Measurements from ENCODE around the gene POC1B.
"Not testable (repeated sequence)": the region's sequence is repeated elsewhere in the genome, so short reads cannot be mapped to it uniquely, and the experiment has no call there.

Gene POC1B

DNA sequence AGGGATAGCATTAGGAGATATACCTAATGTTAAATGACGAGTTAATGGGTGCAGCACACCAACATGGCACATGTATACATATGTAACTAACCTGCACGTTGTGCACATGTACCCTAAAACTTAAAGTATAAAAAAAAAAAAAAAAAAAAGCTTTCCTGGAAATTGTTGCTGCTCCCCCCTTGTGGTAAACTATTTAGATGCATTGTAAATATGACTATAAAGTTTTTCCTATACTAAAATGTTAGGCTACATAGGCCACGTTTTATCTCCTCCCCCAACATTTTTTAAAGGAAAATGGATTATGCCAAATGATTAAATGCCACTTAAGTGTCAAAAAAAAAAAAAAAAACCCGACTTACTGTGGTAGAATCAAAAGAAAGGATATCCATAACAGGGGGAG is 66.6 kb downstream of the POC1B start:
- not testable (repeated sequence) for DNase-seq

DNA sequence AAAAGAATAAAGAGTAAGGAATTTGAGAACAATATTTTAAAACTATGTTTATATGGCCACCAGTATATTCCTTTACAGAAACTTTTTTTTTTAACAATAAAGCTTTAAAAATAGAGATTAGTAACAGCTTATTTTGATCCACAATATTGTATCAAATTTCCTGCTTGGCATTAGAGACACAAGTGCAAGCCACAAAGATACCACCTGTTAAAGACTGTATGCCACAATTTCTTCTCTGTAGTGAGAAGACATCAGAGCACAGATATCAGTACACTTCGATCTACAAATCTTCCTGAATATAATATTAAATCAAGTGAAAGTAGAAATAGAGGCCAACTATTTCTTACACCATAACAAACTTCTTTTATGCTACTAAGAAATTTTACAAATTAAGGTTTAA is 69.3 kb downstream of the POC1B start:
- DNase-seq, result no peak

DNA sequence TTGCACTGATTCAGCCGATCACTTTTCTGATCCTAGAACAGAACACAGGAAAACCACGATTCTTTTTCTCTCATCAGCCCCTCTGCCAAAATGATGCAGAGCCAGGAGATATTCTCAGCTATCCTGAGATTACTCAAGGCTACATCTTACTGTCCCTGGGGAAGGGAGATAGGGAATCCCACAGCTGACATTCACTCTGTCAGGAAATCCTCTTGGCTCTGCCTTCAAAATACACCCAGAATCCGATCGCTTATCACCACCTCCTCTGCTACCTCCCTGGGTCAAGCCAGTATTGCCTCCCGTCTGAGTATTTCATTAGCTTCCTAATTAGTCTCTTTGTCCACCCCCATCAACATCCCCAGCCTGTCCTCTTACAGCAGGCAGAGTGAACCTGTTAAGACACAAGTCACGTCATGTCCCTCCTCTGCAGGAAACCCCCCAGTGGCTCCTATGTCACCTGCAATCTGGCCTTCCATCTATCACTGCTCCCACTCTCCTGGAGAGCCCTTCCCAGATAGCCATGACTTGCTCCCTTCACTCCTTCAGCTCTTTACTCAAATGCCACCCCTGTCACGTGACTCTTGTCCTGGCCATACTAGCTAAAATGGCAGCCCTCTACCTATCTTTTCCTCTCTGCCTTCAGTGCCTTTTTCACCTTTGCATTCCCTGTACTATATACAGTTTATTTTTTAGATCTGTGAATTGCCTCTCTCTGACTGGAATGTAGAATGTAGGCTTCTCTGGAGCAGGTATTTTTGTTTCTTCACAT is 71.6 kb downstream of the POC1B start:
- DNase-seq, result no peak

DNA sequence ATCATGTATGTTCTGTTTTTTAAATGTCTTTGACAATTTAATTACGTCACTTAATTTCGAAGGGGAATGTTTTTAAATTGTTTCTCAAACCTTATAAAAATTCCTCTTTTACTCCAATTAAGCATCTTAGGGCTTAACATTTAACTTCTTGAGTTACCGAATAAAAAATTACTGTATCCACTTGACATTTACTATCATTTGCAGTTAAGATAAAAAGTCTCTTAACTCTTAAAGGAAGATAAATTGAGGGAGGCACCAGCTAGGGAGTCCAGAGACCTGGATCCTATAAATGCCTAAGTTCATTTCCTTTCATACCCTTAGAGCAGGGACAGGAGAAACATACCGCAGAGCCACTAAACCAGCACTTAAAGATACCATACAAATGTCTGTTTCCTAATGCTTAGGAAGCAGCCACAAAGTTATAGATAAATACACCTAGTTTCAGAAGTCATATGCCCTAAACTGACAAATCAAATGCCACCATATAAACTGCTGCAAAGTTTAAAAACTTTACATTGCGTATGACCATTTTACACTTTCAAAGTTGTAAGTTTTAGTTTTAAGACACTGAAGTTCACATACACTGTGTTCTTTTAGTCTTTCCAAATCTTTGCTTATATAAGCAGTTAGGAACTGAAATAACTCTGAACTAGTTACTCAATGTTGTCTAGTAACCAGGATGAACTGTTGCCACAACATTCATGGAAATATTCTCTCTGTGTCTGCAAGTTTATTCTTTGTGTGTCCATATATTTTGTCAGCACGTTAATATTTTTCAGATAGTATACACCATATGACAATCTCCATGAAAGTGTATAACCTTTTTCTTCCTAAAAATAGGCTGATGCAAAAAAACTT is 72.5 kb downstream of the POC1B start:
- DNase-seq, result no peak

DNA sequence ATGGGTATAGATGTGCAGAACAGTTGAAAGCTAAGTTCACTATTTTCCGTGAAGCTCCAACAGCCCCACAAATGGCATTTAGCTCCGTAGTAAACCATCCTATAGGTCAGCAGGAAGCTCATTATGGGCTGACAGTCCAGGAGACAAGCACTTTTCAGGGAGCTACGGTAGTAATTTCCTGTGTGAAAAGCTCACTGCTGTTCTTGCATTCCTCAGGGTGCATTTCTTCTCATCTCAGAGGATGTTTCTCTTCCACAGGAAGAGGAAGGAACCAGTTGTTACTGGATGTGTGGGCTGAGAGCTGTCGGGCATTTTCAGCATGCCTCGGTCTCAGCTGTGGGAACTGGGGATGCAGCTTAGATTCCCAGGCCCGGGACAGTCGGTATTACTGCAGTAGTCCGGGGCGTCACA is 74.0 kb downstream of the POC1B start:
- DNase-seq, result no peak

DNA sequence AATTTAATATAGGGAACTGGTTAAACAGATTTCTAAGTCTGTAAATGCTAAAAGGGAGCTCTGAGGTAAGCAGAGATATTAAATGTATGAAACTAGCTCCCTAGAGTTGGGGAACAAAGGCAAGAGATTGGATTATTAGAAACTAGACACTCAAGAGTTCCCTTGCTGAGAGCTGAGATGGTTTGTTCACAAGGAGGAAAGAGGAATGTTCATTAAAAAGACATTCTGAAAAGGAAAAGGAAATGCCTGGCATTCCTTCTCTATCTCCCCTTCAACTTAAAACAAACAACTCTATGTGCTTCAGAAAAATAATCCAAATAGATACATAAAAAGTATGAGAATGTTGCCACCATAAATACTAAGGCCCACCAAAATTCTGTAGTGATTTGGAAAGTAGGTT is 74.9 kb downstream of the POC1B start:
- no peak for DNase-seq

DNA sequence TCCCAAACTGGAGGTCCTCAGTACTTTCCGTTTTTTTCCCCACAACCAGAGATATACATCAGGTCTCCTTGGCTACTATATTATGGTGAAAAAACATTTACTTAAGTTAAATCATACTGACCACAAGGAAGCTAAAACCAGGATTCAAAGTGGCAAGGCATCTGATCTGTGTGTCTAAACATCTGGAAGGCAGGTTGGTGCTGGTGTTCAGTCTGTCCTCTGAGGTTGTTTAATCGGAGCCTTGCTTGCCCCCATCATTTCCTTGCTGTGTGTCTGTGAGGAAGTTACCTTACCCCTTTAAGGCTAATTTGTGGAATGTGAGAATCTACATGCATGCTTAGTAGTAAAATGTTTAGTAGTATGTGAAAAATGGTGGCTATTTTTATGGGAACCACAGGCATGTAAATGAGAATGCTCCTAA is 76.9 kb downstream of the POC1B start:
- no peak for DNase-seq

DNA sequence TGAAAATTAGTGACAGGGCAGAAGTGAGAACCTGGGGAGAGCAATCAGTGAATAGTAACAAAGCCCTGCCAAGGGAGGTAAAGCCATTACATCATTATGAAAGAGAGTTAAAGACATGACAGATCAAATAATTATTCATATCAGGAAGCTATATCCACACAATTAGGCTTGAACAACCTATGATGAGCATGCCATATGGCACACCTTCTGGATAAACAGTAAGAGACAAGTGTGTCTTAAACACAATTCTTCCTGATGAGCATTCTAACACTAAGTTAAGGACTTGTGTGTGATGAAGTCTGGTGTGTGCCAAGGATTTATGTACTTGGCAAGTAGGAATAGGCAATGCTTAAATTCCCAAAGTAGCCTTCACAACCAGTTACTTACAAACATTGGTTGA is 77.3 kb downstream of the POC1B start:
- no peak for DNase-seq

DNA sequence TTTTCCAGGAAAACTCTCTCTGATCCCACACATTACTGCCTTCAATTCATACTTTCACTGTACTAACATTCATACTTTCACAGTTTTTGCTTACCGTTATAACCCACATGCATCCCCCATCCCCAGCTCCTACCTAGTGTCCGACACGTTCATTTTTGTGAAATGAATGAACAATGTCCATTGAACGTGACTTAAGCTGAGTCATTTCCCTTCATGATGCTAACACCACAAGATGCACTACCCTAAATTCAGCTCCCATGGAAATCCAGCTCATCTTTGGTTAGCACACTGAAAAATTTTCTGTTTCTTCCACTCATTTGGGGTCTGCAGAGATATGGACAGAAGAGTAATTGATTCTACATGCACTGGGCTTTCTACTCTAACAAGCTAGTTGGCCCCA is 85.9 kb downstream of the POC1B start:
- no peak for DNase-seq

DNA sequence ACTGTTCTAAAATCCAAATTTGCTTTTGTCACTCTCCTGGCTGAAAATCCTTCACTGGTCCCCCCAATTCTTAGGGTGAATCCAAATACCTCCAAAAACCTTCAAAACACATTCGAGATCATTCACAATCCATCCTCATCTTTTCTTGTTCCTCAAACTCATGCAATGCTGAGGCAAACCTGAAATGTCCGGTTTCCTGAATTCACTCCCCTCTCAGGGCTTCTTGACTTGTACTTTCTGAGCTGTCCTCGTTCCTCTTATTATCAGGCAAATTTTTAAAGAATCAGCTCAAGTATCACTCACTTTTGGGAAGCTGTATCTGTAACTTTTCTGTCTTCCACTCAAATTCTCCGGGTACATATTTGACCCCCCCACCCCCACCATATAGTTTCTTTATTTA is 88.6 kb downstream of the POC1B start:
- DNase-seq, result no peak

DNA sequence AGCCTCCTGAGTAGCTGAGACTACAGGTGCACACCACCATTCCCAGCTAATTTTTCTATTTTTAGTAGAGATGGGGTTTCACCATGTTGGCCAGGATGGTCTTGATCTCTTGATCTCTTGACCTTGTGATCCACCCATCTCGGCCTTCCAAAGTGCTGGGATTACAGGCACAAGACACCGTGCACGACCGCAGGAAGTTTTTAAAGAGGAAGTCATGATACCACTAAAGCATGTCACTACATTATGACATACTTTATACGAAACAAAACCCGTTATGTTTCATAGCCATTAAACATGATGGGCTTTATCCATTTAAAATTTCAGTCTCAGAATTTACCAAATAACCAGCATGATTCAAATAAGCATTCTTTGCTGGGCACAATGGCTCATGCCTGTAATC is 89.8 kb downstream of the POC1B start:
- DNase-seq, result no peak

DNA sequence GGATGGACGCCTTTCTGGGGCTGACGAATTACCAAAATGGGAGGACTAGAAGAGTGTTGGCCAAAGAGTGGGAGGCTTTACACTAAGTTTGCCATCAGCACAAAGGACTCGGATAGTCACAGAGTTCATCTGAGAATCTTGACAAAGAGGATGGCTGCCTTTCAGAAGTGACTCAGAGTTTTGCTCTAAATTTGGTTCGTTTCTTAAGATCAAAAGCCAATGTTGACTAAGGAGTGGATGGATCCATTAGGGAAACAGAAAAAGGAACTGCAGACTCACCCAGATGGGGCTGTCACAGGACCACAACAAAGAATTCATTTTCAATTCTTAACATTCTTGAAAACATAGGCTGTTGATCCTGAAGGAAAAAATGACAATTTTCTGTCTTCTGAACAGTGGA is 92.2 kb downstream of the POC1B start:
- DNase-seq, result no peak

DNA sequence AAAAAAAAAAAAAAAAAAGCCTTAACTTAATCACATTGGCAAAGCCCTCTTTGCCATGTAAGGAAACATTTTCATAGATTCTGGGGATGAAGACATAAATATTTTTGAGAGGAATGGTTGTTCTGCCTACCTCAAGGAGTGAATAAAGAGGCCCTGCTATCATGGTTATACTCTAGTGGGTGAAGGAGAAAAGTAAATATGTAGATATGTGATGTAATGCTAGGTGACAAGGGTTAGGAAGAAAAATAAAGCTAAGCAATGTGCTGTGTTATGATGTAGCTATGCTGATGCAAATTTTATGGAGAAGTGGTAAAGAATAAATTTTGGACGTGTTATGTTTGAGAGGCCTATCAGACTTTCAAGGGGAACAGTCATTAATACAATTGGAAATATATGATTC is 93.5 kb downstream of the POC1B start:
- DNase-seq, result no peak

DNA sequence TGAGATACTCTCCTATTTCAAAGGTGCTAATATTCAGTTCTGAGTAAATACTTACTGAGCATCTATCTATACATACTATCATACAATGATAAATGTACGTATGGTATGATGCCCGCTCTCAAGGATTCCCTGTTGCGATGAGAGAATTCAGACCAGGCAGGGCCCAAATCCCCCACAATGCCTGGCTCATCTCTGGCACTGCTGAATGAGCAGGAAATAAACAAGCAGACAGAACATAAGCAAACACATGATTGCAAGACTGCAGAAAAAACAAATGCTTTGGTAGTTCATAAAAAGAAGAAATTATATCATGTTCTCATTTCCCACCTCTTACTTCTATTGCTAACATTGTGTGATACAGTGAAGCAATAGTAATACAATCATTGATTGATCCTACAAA is 96.3 kb downstream of the POC1B start:
- DNase-seq, result no peak

DNA sequence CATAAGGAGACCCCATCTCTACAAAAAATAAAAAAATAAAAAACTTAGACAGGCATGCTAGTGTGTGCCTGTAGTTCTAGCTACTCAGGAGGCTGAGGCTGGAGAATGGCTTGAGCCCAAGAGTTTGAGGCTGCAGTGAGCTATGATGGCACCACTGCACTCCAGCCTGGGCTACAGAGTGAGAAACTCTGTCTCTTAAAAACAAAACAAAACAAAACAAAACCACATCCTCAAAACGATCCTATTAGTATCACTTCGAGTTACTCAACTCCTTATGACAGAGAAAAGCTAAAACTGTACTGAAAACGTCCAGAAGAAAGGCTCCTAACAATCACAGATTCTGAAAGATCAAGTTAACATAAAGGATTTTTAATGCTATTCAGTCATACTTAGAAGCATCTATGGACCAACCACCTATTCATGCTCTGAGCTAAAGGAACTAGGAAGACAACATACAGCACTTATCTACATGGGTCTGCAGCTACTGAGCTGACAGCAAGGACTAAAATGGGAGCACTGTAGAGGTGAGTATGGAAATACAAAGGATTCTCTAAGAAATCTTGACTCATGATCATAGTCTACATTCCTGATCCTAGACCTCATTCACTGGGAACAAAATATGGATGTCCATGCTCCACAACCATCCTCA is 98.2 kb downstream of the POC1B start:
- peak; percentile 2 for DNase-seq

DNA sequence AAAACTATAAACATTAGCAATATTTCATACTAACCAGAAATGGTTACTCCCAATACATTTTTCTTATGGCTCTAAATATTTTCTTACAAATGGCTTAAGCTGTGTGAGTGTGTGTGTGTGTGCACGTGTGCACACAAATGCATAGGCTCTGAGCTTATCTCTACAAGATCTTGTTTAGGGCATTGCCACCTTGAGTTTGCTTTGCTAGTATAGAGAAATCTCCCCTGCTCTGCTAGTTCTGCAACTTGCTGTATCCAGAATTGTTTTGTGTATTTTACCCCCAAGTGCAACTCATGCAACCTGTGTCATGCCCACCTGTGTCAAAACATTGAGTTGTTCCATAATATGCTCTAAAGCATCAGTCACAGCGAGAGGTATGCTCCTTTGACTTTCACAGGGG is 101.0 kb downstream of the POC1B start:
- no peak for DNase-seq

DNA sequence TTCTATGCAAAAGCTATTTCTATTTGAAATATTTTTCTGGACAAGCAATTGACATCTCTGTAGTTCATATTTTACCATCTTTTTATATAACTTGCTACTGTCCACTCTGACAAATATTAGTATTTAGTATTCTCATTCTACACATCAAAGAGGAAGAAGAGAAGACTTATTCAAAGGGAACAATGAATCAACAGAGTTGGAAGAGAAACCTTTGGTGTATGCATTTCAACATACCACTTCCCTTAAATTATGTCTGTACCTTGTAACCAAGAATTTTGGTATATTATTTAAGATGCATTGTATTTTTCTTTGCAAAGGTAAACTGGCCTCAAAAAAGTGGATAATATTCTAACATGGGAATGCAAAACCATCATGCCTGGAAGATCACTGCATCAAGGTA is 101.5 kb downstream of the POC1B start:
- no peak for DNase-seq

DNA sequence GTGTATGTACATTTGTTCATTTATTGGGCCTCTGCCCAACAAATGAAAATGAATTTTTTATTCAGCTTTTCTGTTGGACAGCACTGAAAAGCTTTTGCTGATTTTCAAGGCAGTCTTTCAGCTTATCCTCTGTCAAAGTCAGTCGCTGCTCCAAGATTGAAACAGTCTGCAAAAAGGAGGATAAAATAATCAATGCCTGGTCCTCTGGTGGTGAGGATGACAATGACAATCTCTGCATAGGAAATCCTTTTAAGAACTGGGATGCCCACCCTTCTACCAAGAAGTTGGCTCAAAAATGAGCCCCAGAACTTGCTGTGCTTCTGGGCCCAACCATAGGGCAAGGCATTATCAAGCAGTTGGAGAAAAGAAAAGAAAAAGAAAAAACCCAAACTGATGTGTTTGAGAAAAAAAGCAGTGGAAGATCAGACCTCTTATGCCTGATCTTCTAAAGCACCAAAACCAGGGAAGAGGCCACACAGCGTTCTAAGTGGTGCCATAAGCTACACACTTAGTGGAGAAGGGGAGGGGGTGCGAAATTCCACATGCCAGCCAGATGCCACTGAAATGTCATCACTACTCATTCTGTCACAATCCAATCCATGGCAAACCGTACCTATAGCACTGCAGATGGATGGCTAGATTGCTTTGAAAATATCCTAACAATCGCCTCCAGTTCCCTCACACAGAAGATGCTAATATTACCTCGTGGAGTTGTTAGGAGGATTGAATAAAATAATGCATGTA is 104.6 kb downstream of the POC1B start:
- DNase-seq, result no peak

DNA sequence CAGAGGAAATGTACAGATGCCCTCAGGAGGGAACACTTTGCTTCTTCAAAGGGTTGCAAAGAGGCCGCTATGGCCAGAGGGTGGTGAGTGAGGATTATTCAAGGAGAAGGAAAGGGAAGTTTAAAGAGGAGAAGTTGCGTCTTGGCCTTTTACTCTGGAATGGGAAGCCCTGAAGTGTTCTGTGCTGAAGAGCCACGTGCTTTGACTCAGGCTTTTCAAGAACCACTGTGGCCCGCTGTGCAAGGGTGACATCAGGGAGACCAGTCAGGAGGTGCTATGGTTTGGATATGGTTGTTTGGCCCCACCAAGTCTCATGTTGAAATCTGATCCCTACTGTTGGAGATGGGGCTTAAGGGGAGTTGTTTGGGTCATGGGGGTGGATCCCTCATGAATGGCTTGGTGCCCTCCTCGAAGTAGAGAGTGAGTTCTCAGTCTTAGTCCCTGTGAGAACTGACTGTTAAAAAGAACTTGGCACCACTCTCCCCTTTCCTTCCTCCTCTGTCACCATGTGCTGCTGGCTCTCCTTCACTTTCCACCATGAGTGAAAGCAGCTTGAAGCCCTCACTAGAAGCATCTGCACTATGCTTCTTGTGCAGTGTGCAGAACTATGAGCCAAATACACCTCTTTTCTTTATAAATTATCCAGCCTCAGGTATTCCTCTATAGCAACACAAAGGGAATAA is 107.5 kb downstream of the POC1B start:
- DNase-seq, result no peak

DNA sequence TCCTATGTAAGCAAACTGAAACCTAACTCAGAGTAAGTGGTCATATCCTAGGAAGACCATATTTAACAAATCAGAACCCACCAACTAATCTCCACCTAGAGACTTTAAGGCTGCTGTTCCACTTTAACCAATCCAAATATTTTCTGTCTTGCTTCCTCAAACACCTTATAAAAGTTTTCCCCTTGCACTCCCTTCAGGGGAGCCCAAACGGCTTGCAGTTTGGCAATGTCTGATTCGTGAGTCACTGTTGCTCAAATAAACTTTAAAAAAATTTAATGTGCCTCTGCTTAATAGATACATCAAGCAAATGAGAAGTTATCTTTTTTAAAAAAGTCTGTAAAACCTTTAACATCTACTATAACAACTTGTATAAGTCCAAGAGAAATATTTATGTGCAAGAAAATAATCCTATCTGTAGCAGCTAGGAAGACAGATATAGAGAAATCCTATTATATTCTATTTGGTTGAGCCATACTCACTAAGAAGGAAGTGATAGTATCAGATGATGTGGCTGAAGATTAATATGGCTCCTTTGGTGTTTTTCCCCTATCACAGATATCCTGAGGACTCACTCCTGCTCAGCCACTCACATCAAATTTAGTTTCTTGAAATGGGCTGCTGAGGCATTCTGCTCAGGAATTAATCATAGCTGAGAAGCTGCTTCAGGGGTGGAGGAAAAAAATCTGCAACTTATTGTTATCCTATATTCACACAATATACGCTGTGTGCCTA is 108.4 kb downstream of the POC1B start:
- DNase-seq, result no peak

DNA sequence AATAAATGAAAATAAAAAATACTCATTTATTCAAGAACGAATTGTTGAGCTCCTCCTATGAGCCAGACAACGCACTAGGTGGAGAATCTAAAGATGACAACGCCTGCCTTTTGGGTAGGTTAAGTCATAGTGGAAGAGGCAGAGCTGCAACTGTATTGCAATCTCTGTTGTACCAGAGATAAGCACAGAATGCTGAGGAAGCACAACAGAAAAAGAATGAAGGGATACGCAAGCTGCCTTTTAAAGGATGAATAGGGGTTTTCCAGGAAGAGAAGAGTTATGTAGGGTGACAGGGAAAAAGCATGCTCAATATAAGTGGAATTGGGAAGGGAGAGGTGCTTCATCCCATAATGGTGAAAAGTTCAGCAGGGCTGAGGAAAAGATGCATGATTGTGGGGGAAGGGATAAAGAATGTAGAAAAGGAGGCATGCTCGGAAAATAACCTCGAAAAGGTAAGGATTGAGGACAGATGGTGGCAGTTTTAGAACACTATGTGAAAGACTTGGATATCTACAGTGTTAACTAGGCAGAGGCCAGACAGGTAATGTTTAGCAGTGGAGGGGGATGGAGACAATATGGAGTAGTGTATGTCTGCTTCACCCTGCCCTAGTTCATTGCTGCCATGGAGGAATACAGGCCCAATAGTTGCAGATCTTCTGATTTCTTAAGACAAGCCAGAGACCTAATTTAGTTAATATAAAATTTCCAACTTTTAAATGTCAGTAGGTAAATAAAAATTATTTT is 109.6 kb downstream of the POC1B start:
- DNase-seq, result no peak
